ENCODE measurements around the gene ZBTB46.
A peak's percentile ranks its signal among the peaks of the same experiment; 100 is the strongest.

Gene ZBTB46

GRCh38 chr20:63829603-63829944 is 1.5 kb downstream of the ZBTB46 start:
- Histone ChIP-seq H3K9ac (ENCODE audit: low read length) (0 out of 2 replicates have a peak overlapping the region, but pooled peaks have one; percentile 37), H3K27ac (ENCODE audit: low read length) (no peak overlapping the region), H3K36me3 (replicated peaks; ENCODE audit: low read depth, low read length) (no peaks in the 10 kb centered on the region), H3K9me3 (ENCODE audit: insufficient read depth, low read length) (no peaks in the 10 kb centered on the region), H3K4me2 (ENCODE audit: low read length) (peak overlapping the region; percentile 55), H4K20me1 (ENCODE audit: insufficient read depth, low read length) (no peaks in the 10 kb centered on the region), H2AFZ (ENCODE audit: low read depth, low read length) (no peak overlapping the region), H3K4me1 (ENCODE audit: low read length) (peaks cover 20% of the 10 kb centered on the region), H3K27me3 (ENCODE audit: low read depth, low read length) (peaks cover 18% of the 10 kb centered on the region), H3K4me3 (ENCODE audit: low read length) (peak overlapping the region; percentile 72), H3K79me2 (ENCODE audit: low read length) (no peaks in the 10 kb centered on the region)
- TF ChIP-seq CTCF (IDR thresholded peaks at IDR 0.05; ENCODE audit: low read depth, low read length) (no peak), EZH2phosphoT487 (IDR thresholded peaks at IDR 0.05; ENCODE audit: low read depth) (no peak; the same call in 1 of the 2 replicates)

GRCh38 chr20:63828951-63829350 is 2.1 kb downstream of the ZBTB46 start:
- Histone ChIP-seq H3K9ac (ENCODE audit: low read length) (no peak overlapping the region), H3K4me3 (ENCODE audit: low read length) (no peak overlapping the region), H3K27me3 (ENCODE audit: low read depth, low read length) (peaks cover 23% of the 10 kb centered on the region), H3K79me2 (ENCODE audit: low read length) (no peaks in the 10 kb centered on the region), H4K20me1 (ENCODE audit: insufficient read depth, low read length) (no peaks in the 10 kb centered on the region), H3K4me2 (ENCODE audit: low read length) (peak overlapping the region; percentile 55; the same call in 1 of the 2 replicates), H2AFZ (ENCODE audit: low read depth, low read length) (no peak overlapping the region), H3K27ac (ENCODE audit: low read length) (no peak overlapping the region), H3K9me3 (ENCODE audit: insufficient read depth, low read length) (no peaks in the 10 kb centered on the region), H3K4me1 (ENCODE audit: low read length) (peaks cover 20% of the 10 kb centered on the region), H3K36me3 (replicated peaks; ENCODE audit: low read depth, low read length) (no peaks in the 10 kb centered on the region)
- TF ChIP-seq CTCF (IDR thresholded peaks at IDR 0.05; ENCODE audit: low read depth, low read length) (no peak), EZH2phosphoT487 (IDR thresholded peaks at IDR 0.05; ENCODE audit: low read depth) (no peak)

- H3K27me3 ChIP-seq (ENCODE audit: low read depth, low read length), result peaks cover 23% of the 10 kb centered on the region
- H3K4me2 ChIP-seq (ENCODE audit: low read length), result no peak overlapping the region
- TF ChIP-seq EZH2phosphoT487 (IDR thresholded peaks at IDR 0.05; ENCODE audit: low read depth), result no peak
- no peak for TF ChIP-seq CTCF (IDR thresholded peaks at IDR 0.05; ENCODE audit: low read depth, low read length)
- H3K4me1 ChIP-seq (ENCODE audit: low read length), result peaks cover 16% of the 10 kb centered on the region
- H3K9ac ChIP-seq (ENCODE audit: low read length), result no peak overlapping the region
- H3K27ac ChIP-seq (ENCODE audit: low read length), result no peak overlapping the region
- no peaks in the 10 kb centered on the region for H4K20me1 ChIP-seq (ENCODE audit: insufficient read depth, low read length)
- no peaks in the 10 kb centered on the region for H3K36me3 ChIP-seq (replicated peaks; ENCODE audit: low read depth, low read length)
- no peak overlapping the region for H3K4me3 ChIP-seq (ENCODE audit: low read length)
- H3K9me3 ChIP-seq (ENCODE audit: insufficient read depth, low read length), result no peaks in the 10 kb centered on the region
- H3K79me2 ChIP-seq (ENCODE audit: low read length), result no peaks in the 10 kb centered on the region
- H2AFZ ChIP-seq (ENCODE audit: low read depth, low read length), result no peak overlapping the region
Measured at GRCh38 chr20:63828545-63828944, 2.5 kb downstream of the ZBTB46 start.

- no peak for TF ChIP-seq EZH2phosphoT487 (IDR thresholded peaks at IDR 0.05; ENCODE audit: low read depth)
- no peak for TF ChIP-seq CTCF (IDR thresholded peaks at IDR 0.05; ENCODE audit: low read depth, low read length)
- no peaks in the 10 kb centered on the region for H3K9me3 ChIP-seq (ENCODE audit: insufficient read depth, low read length)
- no peak overlapping the region for H3K27ac ChIP-seq (ENCODE audit: low read length)
- no peaks in the 10 kb centered on the region for H3K79me2 ChIP-seq (ENCODE audit: low read length)
- H3K4me2 ChIP-seq (ENCODE audit: low read length), result no peak overlapping the region
- no peaks in the 10 kb centered on the region for H3K36me3 ChIP-seq (replicated peaks; ENCODE audit: low read depth, low read length)
- peaks cover 11% of the 10 kb centered on the region for H3K4me1 ChIP-seq (ENCODE audit: low read length)
- H3K4me3 ChIP-seq (ENCODE audit: low read length), result no peak overlapping the region
- no peak overlapping the region for H3K9ac ChIP-seq (ENCODE audit: low read length)
- peaks cover 21% of the 10 kb centered on the region for H3K27me3 ChIP-seq (ENCODE audit: low read depth, low read length)
- no peaks in the 10 kb centered on the region for H4K20me1 ChIP-seq (ENCODE audit: insufficient read depth, low read length)
- H2AFZ ChIP-seq (ENCODE audit: low read depth, low read length), result no peak overlapping the region
Measured at GRCh38 chr20:63828124-63828523, 2.9 kb downstream of the ZBTB46 start.
